Activated T-helper 1 cell treated with anti-CD3 and anti-CD28 coated beads, Interleukin-12 subunit alpha, Interleukin-12 subunit beta, Interleukin-2, Interleukin-4 antibody, amounts not matched to agents 30 ng/mL and 10 ng/mL and 1 ng/mL, durations not matched to agents 14 hours and 24 hours and 36 hours (primary cell): ENCODE measurements around the gene ZFR2. TPM values are rescaled to one million over a fixed set of nuclear protein-coding genes. Genes with fewer than 3 reads are reported as not detected.
A peak's percentile ranks its signal among the peaks of the same experiment; 100 is the strongest.
"Not testable (repeated sequence)": the region's sequence is repeated elsewhere in the genome, so short reads cannot be mapped to it uniquely, and the experiment has no call there.

Source experiments
- DNase-seq: peaks from one replicate; pipeline ENCODE4 v3.0.0; 2021; ENCODE audit warnings: low spot score
- H3K27ac Mint-ChIP-seq: one replicate; pipeline ENCODE4 v1.8.0; 2021; ENCODE audit warnings: mild to moderate bottlenecking, mixed read lengths
- H3K27me3 Mint-ChIP-seq: one replicate; pipeline ENCODE4 v1.8.0; 2022; ENCODE audit warnings: mild to moderate bottlenecking, moderate library complexity, mixed read lengths; ENCODE audit not compliant: insufficient read depth
- H3K36me3 Mint-ChIP-seq: one replicate; pipeline ENCODE4 v1.8.0; 2021; ENCODE audit warnings: low read depth, mixed read lengths
- H3K4me1 Mint-ChIP-seq: one replicate; pipeline ENCODE4 v1.8.0; 2021; ENCODE audit warnings: low read depth, mixed read lengths
- H3K4me3 Mint-ChIP-seq: one replicate; pipeline ENCODE4 v1.8.0; 2021; ENCODE audit warnings: mild to moderate bottlenecking, moderate library complexity, mixed read lengths
- H3K9me3 Mint-ChIP-seq: one replicate; pipeline ENCODE4 v1.8.0; 2021; ENCODE audit warnings: mixed read lengths
- intact Hi-C: fragments of 100-400 bp; cut with micrococcal nuclease; formaldehyde crosslinking; loops from one replicate; pipeline ENCODE4 v1.15.1; 2024
- total RNA-seq: library from RNA; stranded (reverse); gene quantifications from 2 replicates; pipeline ENCODE4 v1.2.3, GENCODE V29; 2022

The ZFR2 gene
- total RNA-seq, 1 donor from 2014 or later, result 0.39 TPM

GRCh38 chr19:3762501-3763459, 106.1 kb downstream of the ZFR2 start, which contains the start of gene MRPL54:
Gene MRPL54, plus strand, starts transcription at chr19:3762682. Its CDS starts 19 bp downstream, at chr19:3762701.
- peaks cover 27% of the 10 kb centered on the region for H3K4me1 Mint-ChIP-seq
- H3K36me3 Mint-ChIP-seq, result peaks cover 17% of the 10 kb centered on the region
- H3K4me3 Mint-ChIP-seq, result peak within 1 kb of the TSS; percentile 100
- intact Hi-C loops, result loop anchor here (1.0 to 5.0 kb wide), 14 partner anchors 50 to 978 kb away; partner anchors contain the start of genes ANKRD24, DAPK3, DPP9 and EEF2
- peak within 1 kb of the TSS; percentile 99 for H3K27ac Mint-ChIP-seq
- H3K9me3 Mint-ChIP-seq, result no peaks in the 10 kb centered on the region
- peaks cover 2% of the 10 kb centered on the region for H3K27me3 Mint-ChIP-seq
- peak; percentile 100 for DNase-seq

DNA sequence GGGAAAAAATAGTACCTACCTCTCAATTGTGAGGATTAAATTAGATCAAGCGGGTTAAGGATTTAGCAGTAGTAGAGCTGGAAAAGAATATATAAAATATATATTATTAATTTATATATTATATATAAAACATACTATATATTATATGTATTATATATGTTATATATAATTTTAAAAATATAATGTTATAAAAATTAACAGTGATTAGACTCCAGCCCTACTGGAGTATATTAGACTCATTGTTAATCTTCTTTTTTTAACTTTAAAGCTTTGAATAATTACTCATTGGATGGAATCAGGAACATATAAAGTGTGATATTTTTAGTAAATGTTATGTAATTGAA, 106.7 kb downstream of the ZFR2 start:
- intact Hi-C loops, result loop anchor here (1.0 to 5.0 kb wide), 10 partner anchors 50 to 977 kb away; partner anchors contain the start of genes ANKRD24, DAPK3, DPP9 and EEF2
- no peaks in the 10 kb centered on the region for H3K9me3 Mint-ChIP-seq
- no peak for DNase-seq
- H3K36me3 Mint-ChIP-seq, result peaks cover 16% of the 10 kb centered on the region
- peak overlapping the region; percentile 99 for H3K27ac Mint-ChIP-seq
- H3K27me3 Mint-ChIP-seq, result peaks cover 2% of the 10 kb centered on the region
- peak overlapping the region; percentile 100 for H3K4me3 Mint-ChIP-seq
- H3K4me1 Mint-ChIP-seq, result peaks cover 27% of the 10 kb centered on the region

DNA sequence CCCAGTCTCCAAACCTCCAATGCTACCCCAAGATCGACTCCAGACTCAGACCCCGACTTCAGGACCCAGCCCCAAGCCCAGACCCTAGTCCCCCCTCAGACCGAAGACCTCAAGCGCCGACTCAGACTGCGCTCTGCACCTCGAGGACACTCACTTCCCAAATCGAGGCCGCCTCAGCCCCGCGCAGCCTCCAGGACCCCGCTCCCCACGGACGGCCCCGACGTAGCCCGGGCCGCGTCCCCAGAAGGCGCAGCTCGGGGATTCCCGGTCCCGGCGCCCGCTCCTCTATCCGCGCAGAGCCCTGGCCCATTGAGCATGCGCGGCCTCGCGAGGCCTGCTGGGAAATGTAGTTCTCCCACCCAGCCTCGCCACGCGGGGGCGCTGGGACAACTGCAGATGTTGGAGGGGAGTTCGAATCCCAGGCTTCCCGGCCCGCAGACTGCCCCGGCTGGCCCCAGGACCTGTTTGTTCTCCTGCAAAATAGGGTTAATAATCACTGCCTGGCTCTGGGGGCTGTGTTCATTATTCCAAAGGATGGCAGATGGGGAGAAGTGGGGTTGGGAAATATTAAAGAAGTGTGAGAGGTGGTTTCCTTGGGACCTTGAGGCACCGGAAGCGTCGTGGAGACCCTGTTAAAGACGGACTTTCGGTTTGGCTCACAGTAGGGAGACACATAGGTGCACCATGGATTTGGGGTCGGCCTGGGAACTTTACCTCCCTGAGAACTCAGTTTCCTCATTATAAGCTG, 107.3 kb downstream of the ZFR2 start, which contains the start of gene APBA3:
Gene APBA3, minus strand, starts transcription at position 311 of the 748 bp plus-strand sequence. CDS start 1,428 bp downstream, outside the sequence.
- DNase-seq, result peak; percentile 93
- Mint-ChIP-seq H3K27ac (peak within 1 kb of the TSS; percentile 99), H3K4me1 (peaks cover 23% of the 10 kb centered on the region), H3K36me3 (peaks cover 13% of the 10 kb centered on the region), H3K9me3 (no peaks in the 10 kb centered on the region), H3K27me3 (peaks cover 2% of the 10 kb centered on the region), H3K4me3 (peak within 1 kb of the TSS; percentile 100)
- intact Hi-C loops, result loop anchor here (1.0 to 5.0 kb wide), 13 partner anchors 37 to 977 kb away; partner anchors contain the start of genes ANKRD24, DAPK3, DPP9 and EEF2

DNA sequence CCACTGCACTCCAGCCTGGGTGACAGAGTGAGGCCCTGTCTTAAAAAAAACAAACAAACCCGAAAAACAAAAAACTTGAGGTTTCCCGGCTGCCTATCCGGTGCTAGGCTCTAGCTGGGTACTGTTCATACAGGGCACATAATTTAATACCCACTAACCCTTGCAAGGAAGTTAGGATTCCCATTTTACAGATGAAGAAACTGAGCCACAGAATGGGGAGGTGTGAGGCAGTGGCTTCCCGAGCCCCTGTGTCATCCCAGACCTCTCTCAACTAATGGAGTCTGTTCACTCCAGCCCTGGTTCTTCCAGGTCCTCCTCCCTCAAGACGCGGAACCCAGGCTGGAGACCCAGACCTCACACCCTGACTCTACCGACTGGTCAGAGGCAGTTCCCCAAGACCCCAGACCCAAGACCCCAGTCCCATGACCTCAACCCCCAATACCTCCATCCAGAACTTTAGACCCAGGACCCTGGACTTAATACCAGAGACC, 107.9 kb downstream of the ZFR2 start:
- Mint-ChIP-seq H3K4me3 (peak overlapping the region; percentile 100), H3K4me1 (peaks cover 20% of the 10 kb centered on the region), H3K9me3 (no peaks in the 10 kb centered on the region), H3K27ac (peak overlapping the region; percentile 98), H3K27me3 (peaks cover 2% of the 10 kb centered on the region), H3K36me3 (peaks cover 9% of the 10 kb centered on the region)
- DNase-seq, result no peak
- intact Hi-C loops, result loop anchor here (1.0 to 5.0 kb wide), 6 partner anchors 37 to 961 kb away; partner anchors contain the start of genes DAPK3, DPP9, MFSD12 and MPND

DNA sequence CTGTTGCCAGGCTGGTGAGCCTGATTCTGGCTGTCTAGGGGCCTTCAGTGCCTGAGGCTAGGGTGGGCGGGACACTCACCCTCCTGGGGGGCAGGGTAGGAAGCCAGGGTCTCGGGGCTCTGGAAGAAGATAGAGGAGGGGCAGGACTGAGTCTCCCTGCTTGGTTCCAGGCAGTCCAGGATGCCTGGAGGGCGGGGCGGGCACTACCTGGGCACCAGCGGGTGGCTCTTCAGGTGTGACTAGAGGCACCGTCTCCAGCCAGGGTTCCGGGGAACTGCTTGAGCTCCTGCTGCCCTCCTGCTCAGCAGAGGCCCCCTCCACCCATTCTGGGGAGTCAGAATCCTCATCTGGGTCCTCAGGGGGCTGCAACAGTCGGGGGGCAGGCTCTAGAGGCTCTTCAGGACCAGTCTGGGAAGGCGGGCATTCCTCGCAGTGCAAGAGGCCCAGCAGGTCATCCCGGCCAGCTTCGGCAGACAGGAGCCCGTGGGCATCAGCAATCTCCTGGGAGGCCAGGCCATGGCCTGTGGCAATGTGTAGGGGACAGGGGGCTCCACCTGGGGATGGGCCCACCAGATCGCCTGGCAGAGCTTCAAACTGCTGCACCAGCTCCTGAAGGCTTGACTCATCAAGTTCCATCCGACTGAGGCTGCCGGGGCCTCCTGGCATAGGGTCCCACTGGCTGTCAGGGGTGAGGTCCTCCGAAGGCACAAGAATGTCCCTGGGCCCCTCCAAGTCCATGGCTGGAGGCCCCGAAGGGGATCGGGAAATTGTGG, 109.2 kb downstream of the ZFR2 start:
- H3K27me3 Mint-ChIP-seq, result peaks cover 2% of the 10 kb centered on the region
- no peak overlapping the region for H3K27ac Mint-ChIP-seq
- peak overlapping the region; percentile 100 for H3K4me3 Mint-ChIP-seq
- H3K36me3 Mint-ChIP-seq, result peaks cover 15% of the 10 kb centered on the region
- H3K9me3 Mint-ChIP-seq, result no peaks in the 10 kb centered on the region
- H3K4me1 Mint-ChIP-seq, result peaks cover 28% of the 10 kb centered on the region
- intact Hi-C loops, result loop anchor here (2.0 to 5.0 kb wide), 4 partner anchors 202 to 963 kb away; partner anchors contain the start of genes DAPK3, DPP9, MFSD12 and MPND
- no peak for DNase-seq

- Mint-ChIP-seq H3K4me1 (peaks cover 27% of the 10 kb centered on the region), H3K36me3 (peaks cover 16% of the 10 kb centered on the region)
- DNase-seq, intact Hi-C loops, H3K27ac Mint-ChIP-seq, H3K9me3 Mint-ChIP-seq, H3K27me3 Mint-ChIP-seq, H3K4me3 Mint-ChIP-seq: not testable (repeated sequence)
Observed at GRCh38 chr19:3758297-3758696, 110.5 kb downstream of the ZFR2 start.

DNA sequence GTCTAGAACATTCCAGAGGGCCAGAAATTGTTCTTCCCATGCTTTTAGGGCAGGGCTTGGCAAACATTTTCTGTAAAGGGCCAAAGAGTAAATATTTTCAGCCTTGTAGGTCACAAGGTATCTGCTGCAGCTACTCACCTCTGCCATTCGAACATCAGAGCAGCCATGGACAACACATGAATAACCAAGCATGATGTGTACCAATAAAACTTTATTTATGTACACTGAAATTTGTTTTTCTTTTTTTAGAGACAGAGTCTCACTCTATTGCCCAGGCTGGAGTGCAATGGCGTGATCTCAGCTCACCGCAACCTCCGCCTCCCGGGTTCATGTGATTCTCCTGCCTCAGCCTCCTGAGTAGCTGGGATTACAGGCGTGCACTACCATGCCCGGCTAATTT, 111.1 kb downstream of the ZFR2 start:
- H3K27me3 Mint-ChIP-seq, H3K9me3 Mint-ChIP-seq, intact Hi-C loops, H3K27ac Mint-ChIP-seq, DNase-seq, H3K4me3 Mint-ChIP-seq: not testable (repeated sequence)
- Mint-ChIP-seq H3K36me3 (peaks cover 13% of the 10 kb centered on the region), H3K4me1 (peaks cover 21% of the 10 kb centered on the region)

Other genes with a start within 250 kb of the ZFR2 start
- 37.2 and 40.8 TPM in 2 replicates for gene CACTIN, start 242.2 kb downstream of the ZFR2 start, total RNA-seq
- 24.5 and 28.0 TPM in 2 replicates for gene PIP5K1C, start 168.6 kb downstream of the ZFR2 start, total RNA-seq
- 0.08 TPM in 1 of 2 replicates, not detected in the other for gene TJP3, start 160.7 kb downstream of the ZFR2 start, total RNA-seq
- 45.4 and 48.9 TPM in 2 replicates for gene APBA3, start 107.3 kb downstream of the ZFR2 start, total RNA-seq
- 88.2 and 94.7 TPM in 2 replicates for gene MRPL54, start 106.4 kb downstream of the ZFR2 start, total RNA-seq
- not detected in 2 replicates for gene RAX2, start 96.8 kb downstream of the ZFR2 start, total RNA-seq
- 21.5 and 24.3 TPM in 2 replicates for gene MATK, start 82.7 kb downstream of the ZFR2 start, total RNA-seq
- gene ATCAY, start 11.6 kb upstream of the ZFR2 start, total RNA-seq, result not detected in 2 replicates
- not detected in 2 replicates for gene NMRK2, start 64.0 kb upstream of the ZFR2 start, total RNA-seq
- 47.2 and 47.3 TPM in 2 replicates for gene DAPK3, start 102.1 kb upstream of the ZFR2 start, total RNA-seq
- 2,359 TPM in 2 replicates for gene EEF2, start 116.4 kb upstream of the ZFR2 start, total RNA-seq
- gene PIAS4, start 138.7 kb upstream of the ZFR2 start, total RNA-seq, result 37.6 and 41.0 TPM in 2 replicates
- gene ZBTB7A, start 197.9 kb upstream of the ZFR2 start, total RNA-seq, result 37.1 and 41.3 TPM in 2 replicates